WTC11 (cell line): Measurements from ENCODE around the gene COL18A1. TPM values are rescaled to one million over a fixed set of nuclear protein-coding genes. Genes with fewer than 3 reads are reported as not detected.

Experiments
- ATAC-seq: fragments of 200-7000 bp; cut with Tn5 transposase; 2 replicates; pipeline ENCODE4 v1.10.0; 2021; ENCODE audit warnings: mild to moderate bottlenecking, moderate library complexity
- CTCF ChIA-PET: fragments of 300-600 bp; sonication (Branson Sonifier 250); formaldehyde crosslinking; loops from one replicate; lab custom pipeline; 2021; ENCODE audit warnings: antibody characterized with exemption; lab: Charles Lee
- POLR2A ChIA-PET: fragments of 350-600 bp; sonication (Branson Sonifier 250); formaldehyde crosslinking; loops from one replicate; lab custom pipeline; 2021; ENCODE audit warnings: antibody characterized with exemption; lab: Charles Lee
- DNase-seq: peaks from one replicate; pipeline ENCODE4 v3.0.0; 2021; ENCODE audit warnings: low spot score
- H3K27ac Mint-ChIP-seq: 2 replicates; pipeline ENCODE4 v1.8.0; 2021; ENCODE audit warnings: mixed read lengths
- H3K27me3 Mint-ChIP-seq: 2 replicates; pipeline ENCODE4 v1.8.0; 2021; ENCODE audit warnings: low read depth, mild to moderate bottlenecking, moderate library complexity, mixed read lengths
- H3K36me3 Mint-ChIP-seq: 2 replicates; pipeline ENCODE4 v1.8.0; 2021; ENCODE audit warnings: mixed read lengths
- H3K4me1 Mint-ChIP-seq: 2 replicates; pipeline ENCODE4 v1.8.0; 2022; ENCODE audit warnings: mixed read lengths
- H3K4me3 Mint-ChIP-seq: 2 replicates; pipeline ENCODE4 v1.8.0; 2021; ENCODE audit warnings: mild to moderate bottlenecking, moderate library complexity, mixed read lengths
- H3K9me3 Mint-ChIP-seq: 2 replicates; pipeline ENCODE4 v1.8.0; 2021; ENCODE audit warnings: mixed read lengths
- CBFB ChIP-seq: sonication (generic); formaldehyde crosslinking; IDR thresholded peaks from 2 replicates; pipeline ENCODE4 v1.8.1; 2022; ENCODE audit warnings: mild to moderate bottlenecking, low read depth, missing genetic modification reagents
- ELF4 ChIP-seq: sonication (generic); formaldehyde crosslinking; IDR thresholded peaks from 2 replicates; pipeline ENCODE4 v1.8.1; 2022; ENCODE audit warnings: low read depth, mild to moderate bottlenecking, moderate library complexity, missing genetic modification reagents
- ETV6 ChIP-seq: sonication (generic); formaldehyde crosslinking; IDR thresholded peaks from 2 replicates; pipeline ENCODE4 v1.8.1; 2022; ENCODE audit warnings: mild to moderate bottlenecking, missing genetic modification reagents
- FOXP1 ChIP-seq: sonication (generic); formaldehyde crosslinking; IDR thresholded peaks from 2 replicates; pipeline ENCODE4 v1.8.0; 2022; ENCODE audit warnings: missing genetic modification reagents, mild to moderate bottlenecking, moderate library complexity, borderline replicate concordance
- GRHL2 ChIP-seq: fragments of 250-450 bp; sonication (Bioruptor Pico); IDR thresholded peaks from 2 replicates; pipeline ENCODE4 v1.8.0; 2022; ENCODE audit warnings: mild to moderate bottlenecking, moderate library complexity; ENCODE audit not compliant: insufficient replicate concordance, severe bottlenecking
- HMGA2 ChIP-seq: fragments of 250-450 bp; sonication (Bioruptor Pico); IDR thresholded peaks from 2 replicates; pipeline ENCODE4 v1.4.0; 2021; ENCODE audit warnings: mild to moderate bottlenecking, moderate library complexity
- IRF2 ChIP-seq: sonication (generic); formaldehyde crosslinking; IDR thresholded peaks from 2 replicates; pipeline ENCODE4 v1.8.0; 2022; ENCODE audit warnings: low read depth, missing genetic modification reagents, borderline replicate concordance
- MLX ChIP-seq: sonication (generic); formaldehyde crosslinking; IDR thresholded peaks from 2 replicates; pipeline ENCODE4 v1.8.1; 2023; ENCODE audit warnings: mild to moderate bottlenecking, missing genetic modification reagents, moderate library complexity
- MXD4 ChIP-seq: fragments of 250-450 bp; sonication (Bioruptor Pico); IDR thresholded peaks from 2 replicates; pipeline ENCODE4 v1.8.0; 2021; ENCODE audit warnings: mild to moderate bottlenecking, moderate library complexity, borderline replicate concordance
- NFATC4 ChIP-seq: fragments of 250-450 bp; sonication (Bioruptor Pico); IDR thresholded peaks from 2 replicates; pipeline ENCODE4 v1.9.0; 2021; ENCODE audit warnings: mild to moderate bottlenecking
- NR1H2 ChIP-seq: sonication (generic); formaldehyde crosslinking; IDR thresholded peaks from 2 replicates; pipeline ENCODE4 v1.9.0; 2021; ENCODE audit warnings: mild to moderate bottlenecking, moderate library complexity, missing genetic modification reagents
- RELA ChIP-seq: sonication (generic); formaldehyde crosslinking; IDR thresholded peaks from 2 replicates; pipeline ENCODE4 v1.8.1; 2022; ENCODE audit warnings: missing genetic modification reagents, mild to moderate bottlenecking, borderline replicate concordance
- SMAD4 ChIP-seq: sonication (generic); formaldehyde crosslinking; IDR thresholded peaks from 2 replicates; pipeline ENCODE4 v1.8.0; 2022; ENCODE audit warnings: mild to moderate bottlenecking, missing genetic modification reagents
- STAT6 ChIP-seq: sonication (generic); formaldehyde crosslinking; conservative IDR thresholded peaks from 2 replicates; pipeline ENCODE4 v1.8.1; 2023; ENCODE audit warnings: mild to moderate bottlenecking, low read depth, missing genetic modification reagents, moderate library complexity
- TCF7 ChIP-seq: sonication (generic); formaldehyde crosslinking; IDR thresholded peaks from 2 replicates; pipeline ENCODE4 v1.8.0; 2022; ENCODE audit warnings: mild to moderate bottlenecking, low read depth, missing genetic modification reagents, moderate library complexity
- TEAD4 ChIP-seq: sonication (generic); formaldehyde crosslinking; IDR thresholded peaks from 2 replicates; pipeline ENCODE4 v1.8.0; 2022; ENCODE audit warnings: mild to moderate bottlenecking, missing genetic modification reagents
- ZBTB21 ChIP-seq: sonication (generic); formaldehyde crosslinking; IDR thresholded peaks from 2 replicates; pipeline ENCODE4 v1.8.1; 2023; ENCODE audit warnings: mild to moderate bottlenecking, missing genetic modification reagents, borderline replicate concordance
- ZNF121 ChIP-seq: sonication (generic); formaldehyde crosslinking; IDR thresholded peaks from 2 replicates; pipeline ENCODE4 v1.8.0; 2023; ENCODE audit warnings: missing genetic modification reagents
- ZNF671 ChIP-seq: fragments of 250-450 bp; sonication (Bioruptor Pico); IDR thresholded peaks from 2 replicates; pipeline ENCODE4 v1.8.0; 2021; ENCODE audit warnings: mild to moderate bottlenecking
- total RNA-seq: library from RNA; stranded (reverse); gene quantifications from 3 replicates; pipeline ENCODE4 v1.2.3, GENCODE V29; 2021
- TF ChIP-seq, protein P1 (sequence below): fragments of 250-450 bp; sonication (Bioruptor Pico); IDR thresholded peaks from 2 replicates; pipeline ENCODE4 v1.9.0; 2021; ENCODE audit warnings: mild to moderate bottlenecking, borderline replicate concordance
- TF ChIP-seq, protein P2 (sequence below): fragments of 250-450 bp; sonication (Bioruptor Pico); IDR thresholded peaks from 2 replicates; pipeline ENCODE4 v1.9.0; 2021; ENCODE audit warnings: moderate library complexity, mild to moderate bottlenecking, inconsistent platforms, borderline replicate concordance
- TF ChIP-seq, protein P3 (sequence below): sonication (generic); formaldehyde crosslinking; IDR thresholded peaks from 2 replicates; pipeline ENCODE4 v1.8.1; 2023; ENCODE audit warnings: mild to moderate bottlenecking, moderate library complexity, missing genetic modification reagents

Gene COL18A1
- total RNA-seq, 1 experiment from 2014 or later, result 231 TPM

- POLR2A ChIA-PET, result interaction anchor here (0.7 kb wide), 1 partner anchor 57 kb away, joined by 5 read pairs; no protein-coding TSS in a partner anchor
- Mint-ChIP-seq H3K9me3 (no peaks in the 10 kb centered on the region), H3K27me3 (no peaks in the 10 kb centered on the region), H3K4me1 (peaks cover 35% of the 10 kb centered on the region), H3K27ac (no peak overlapping the region; the same call in 1 of the 2 replicates), H3K36me3 (no peaks in the 10 kb centered on the region), H3K4me3 (no peak overlapping the region)
- DNase-seq (no peak), ATAC-seq (peak; percentile 38)
- CTCF ChIA-PET, result interaction anchor here (0.6 to 3.8 kb wide), 25 partner anchors 10 to 380 kb away, joined by 3 to 25 read pairs (median 5); partner anchors contain the start of gene POFUT2
- TF ChIP-seq ZNF671 (CRISPR knock-in tag) (no peak), ZBTB21 (CRISPR knock-in tag) (no peak), HMGA2 (CRISPR knock-in tag) (no peak), FOXP1 (CRISPR knock-in tag) (no peak), IRF2 (no peak), NR1H2 (CRISPR knock-in tag) (no peak), ETV6 (CRISPR knock-in tag) (no peak), STAT6 (CRISPR knock-in tag) (no peak), ELF4 (CRISPR knock-in tag) (no peak), SMAD4 (CRISPR knock-in tag) (no peak), ZNF121 (no peak), TEAD4 (CRISPR knock-in tag) (no peak), NFATC4 (CRISPR knock-in tag) (no peak)
- TF ChIP-seq, protein P1, sequence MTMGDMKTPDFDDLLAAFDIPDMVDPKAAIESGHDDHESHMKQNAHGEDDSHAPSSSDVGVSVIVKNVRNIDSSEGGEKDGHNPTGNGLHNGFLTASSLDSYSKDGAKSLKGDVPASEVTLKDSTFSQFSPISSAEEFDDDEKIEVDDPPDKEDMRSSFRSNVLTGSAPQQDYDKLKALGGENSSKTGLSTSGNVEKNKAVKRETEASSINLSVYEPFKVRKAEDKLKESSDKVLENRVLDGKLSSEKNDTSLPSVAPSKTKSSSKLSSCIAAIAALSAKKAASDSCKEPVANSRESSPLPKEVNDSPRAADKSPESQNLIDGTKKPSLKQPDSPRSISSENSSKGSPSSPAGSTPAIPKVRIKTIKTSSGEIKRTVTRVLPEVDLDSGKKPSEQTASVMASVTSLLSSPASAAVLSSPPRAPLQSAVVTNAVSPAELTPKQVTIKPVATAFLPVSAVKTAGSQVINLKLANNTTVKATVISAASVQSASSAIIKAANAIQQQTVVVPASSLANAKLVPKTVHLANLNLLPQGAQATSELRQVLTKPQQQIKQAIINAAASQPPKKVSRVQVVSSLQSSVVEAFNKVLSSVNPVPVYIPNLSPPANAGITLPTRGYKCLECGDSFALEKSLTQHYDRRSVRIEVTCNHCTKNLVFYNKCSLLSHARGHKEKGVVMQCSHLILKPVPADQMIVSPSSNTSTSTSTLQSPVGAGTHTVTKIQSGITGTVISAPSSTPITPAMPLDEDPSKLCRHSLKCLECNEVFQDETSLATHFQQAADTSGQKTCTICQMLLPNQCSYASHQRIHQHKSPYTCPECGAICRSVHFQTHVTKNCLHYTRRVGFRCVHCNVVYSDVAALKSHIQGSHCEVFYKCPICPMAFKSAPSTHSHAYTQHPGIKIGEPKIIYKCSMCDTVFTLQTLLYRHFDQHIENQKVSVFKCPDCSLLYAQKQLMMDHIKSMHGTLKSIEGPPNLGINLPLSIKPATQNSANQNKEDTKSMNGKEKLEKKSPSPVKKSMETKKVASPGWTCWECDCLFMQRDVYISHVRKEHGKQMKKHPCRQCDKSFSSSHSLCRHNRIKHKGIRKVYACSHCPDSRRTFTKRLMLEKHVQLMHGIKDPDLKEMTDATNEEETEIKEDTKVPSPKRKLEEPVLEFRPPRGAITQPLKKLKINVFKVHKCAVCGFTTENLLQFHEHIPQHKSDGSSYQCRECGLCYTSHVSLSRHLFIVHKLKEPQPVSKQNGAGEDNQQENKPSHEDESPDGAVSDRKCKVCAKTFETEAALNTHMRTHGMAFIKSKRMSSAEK (CRISPR knock-in tag), result no peak
- TF ChIP-seq, protein P2, sequence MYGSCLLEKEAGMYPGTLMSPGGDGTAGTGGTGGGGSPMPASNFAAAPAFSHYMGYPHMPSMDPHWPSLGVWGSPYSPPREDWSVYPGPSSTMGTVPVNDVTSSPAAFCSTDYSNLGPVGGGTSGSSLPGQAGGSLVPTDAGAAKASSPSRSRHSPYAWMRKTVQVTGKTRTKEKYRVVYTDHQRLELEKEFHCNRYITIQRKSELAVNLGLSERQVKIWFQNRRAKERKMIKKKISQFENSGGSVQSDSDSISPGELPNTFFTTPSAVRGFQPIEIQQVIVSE (CRISPR knock-in tag), result no peak
Measured at GRCh38 chr21:45357436-45358260, 47.3 kb upstream of the COL18A1 start.

- Mint-ChIP-seq H3K27ac (no peak overlapping the region), H3K4me1 (peaks cover 35% of the 10 kb centered on the region), H3K4me3 (no peak overlapping the region), H3K9me3 (no peaks in the 10 kb centered on the region), H3K36me3 (no peaks in the 10 kb centered on the region), H3K27me3 (no peaks in the 10 kb centered on the region)
- CTCF ChIA-PET, result interaction anchor here (0.6 to 3.8 kb wide), 21 partner anchors 11 to 380 kb away, joined by 3 to 25 read pairs (median 5); partner anchors contain the start of gene POFUT2
- no peak for TF ChIP-seq TCF7 (CRISPR knock-in tag)
- TF ChIP-seq MLX, result no peak
- no peak for TF ChIP-seq MXD4 (CRISPR knock-in tag)
- TF ChIP-seq GRHL2 (CRISPR knock-in tag), result no peak
- TF ChIP-seq, protein P3, sequence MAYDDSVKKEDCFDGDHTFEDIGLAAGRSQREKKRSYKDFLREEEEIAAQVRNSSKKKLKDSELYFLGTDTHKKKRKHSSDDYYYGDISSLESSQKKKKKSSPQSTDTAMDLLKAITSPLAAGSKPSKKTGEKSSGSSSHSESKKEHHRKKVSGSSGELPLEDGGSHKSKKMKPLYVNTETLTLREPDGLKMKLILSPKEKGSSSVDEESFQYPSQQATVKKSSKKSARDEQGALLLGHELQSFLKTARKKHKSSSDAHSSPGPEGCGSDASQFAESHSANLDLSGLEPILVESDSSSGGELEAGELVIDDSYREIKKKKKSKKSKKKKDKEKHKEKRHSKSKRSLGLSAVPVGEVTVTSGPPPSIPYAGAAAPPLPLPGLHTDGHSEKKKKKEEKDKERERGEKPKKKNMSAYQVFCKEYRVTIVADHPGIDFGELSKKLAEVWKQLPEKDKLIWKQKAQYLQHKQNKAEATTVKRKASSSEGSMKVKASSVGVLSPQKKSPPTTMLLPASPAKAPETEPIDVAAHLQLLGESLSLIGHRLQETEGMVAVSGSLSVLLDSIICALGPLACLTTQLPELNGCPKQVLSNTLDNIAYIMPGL, result no peak
- no peak for TF ChIP-seq RELA (CRISPR knock-in tag)
- no peak for TF ChIP-seq CBFB (CRISPR knock-in tag)
- POLR2A ChIA-PET, result no interaction called here
- DNase-seq, result no peak
- no peak for ATAC-seq
Measured at GRCh38 chr21:45358261-45358670, 46.7 kb upstream of the COL18A1 start.
